Measurements from ENCODE around the gene RAP1GAP2.

RAP1GAP2 gene

GRCh38 chr17:2952174-2952845 lies 156.1 kb downstream of the RAP1GAP2 start:
- DNase-seq: no peak

GRCh38 chr17:2954898-2955445 lies 158.7 kb downstream of the RAP1GAP2 start:
- DNase-seq: peak; percentile 50

- DNase-seq: peak; percentile 50
These were observed 159.8 kb downstream of the RAP1GAP2 start for GRCh38 chr17:2955931-2956582.

GRCh38 chr17:2957631-2958286 lies 161.5 kb downstream of the RAP1GAP2 start:
- peak; percentile 41 for DNase-seq

GRCh38 chr17:2958706-2959222 lies 162.5 kb downstream of the RAP1GAP2 start:
- peak; percentile 11 for DNase-seq

GRCh38 chr17:2959371-2960130 lies 163.3 kb downstream of the RAP1GAP2 start:
- DNase-seq: peak; percentile 52

- no peak for DNase-seq
These were observed 165.2 kb downstream of the RAP1GAP2 start for GRCh38 chr17:2961446-2961845.

- no peak for DNase-seq
These were observed 166.0 kb downstream of the RAP1GAP2 start for GRCh38 chr17:2962236-2962635.

- peak; percentile 40 for DNase-seq
These were observed 166.5 kb downstream of the RAP1GAP2 start for GRCh38 chr17:2962729-2963128.

- DNase-seq: no peak
These were observed 167.2 kb downstream of the RAP1GAP2 start for GRCh38 chr17:2963332-2964027.

- no peak for DNase-seq
These were observed 167.8 kb downstream of the RAP1GAP2 start for GRCh38 chr17:2964028-2964356.

- DNase-seq: no peak
These were observed 168.1 kb downstream of the RAP1GAP2 start for GRCh38 chr17:2964370-2964769.

GRCh38 chr17:2964831-2965230 lies 168.6 kb downstream of the RAP1GAP2 start:
- no peak for DNase-seq

- DNase-seq: no peak
These were observed 169.7 kb downstream of the RAP1GAP2 start for GRCh38 chr17:2965621-2966595.

GRCh38 chr17:2967515-2967914 lies 171.3 kb downstream of the RAP1GAP2 start:
- DNase-seq: no peak

GRCh38 chr17:2971851-2972250 lies 175.6 kb downstream of the RAP1GAP2 start:
- DNase-seq: no peak

GRCh38 chr17:2972749-2973148 lies 176.5 kb downstream of the RAP1GAP2 start:
- no peak for DNase-seq

- no peak for DNase-seq
These were observed 178.1 kb downstream of the RAP1GAP2 start for GRCh38 chr17:2974347-2974746.

- DNase-seq: peak; percentile 21
These were observed 179.3 kb downstream of the RAP1GAP2 start for GRCh38 chr17:2975469-2975958.

- DNase-seq: no peak
These were observed 180.9 kb downstream of the RAP1GAP2 start for GRCh38 chr17:2977157-2977556.

GRCh38 chr17:2978116-2978515 lies 181.9 kb downstream of the RAP1GAP2 start:
- no peak for DNase-seq

Data from activated CD8-positive, alpha-beta memory T cell treated with anti-CD3 and anti-CD28 coated beads for 24 hours (primary cell).